Activated naive CD4-positive, alpha-beta T cell treated with anti-CD3 and anti-CD28 coated beads, Interleukin-2, amount 50 U/mL, for 72 hours (primary cell): ENCODE measurements around the gene ZNF530. TPM values are rescaled to one million over a fixed set of nuclear protein-coding genes. Genes with fewer than 3 reads are reported as not detected.

Experiments
- ATAC-seq, 2 donors: fragments of 150-1000 bp; cut with Tn5 transposase; 2 replicates each; pipeline ENCODE4 v1.10.0; 2021; ENCODE audit warnings: mild to moderate bottlenecking in 2 of 2, moderate library complexity in 2 of 2
- DNase-seq, 2 donors: peaks; one replicate each; pipeline ENCODE4 v3.0.0; 2021 to 2022; ENCODE audit warnings: low spot score in 2 of 2
- H3K27ac Mint-ChIP-seq, 2 donors: one replicate each; pipeline ENCODE4 v1.8.0; 2022; ENCODE audit warnings: mild to moderate bottlenecking in 2 of 2, mixed read lengths in 2 of 2
- H3K36me3 Mint-ChIP-seq, 2 donors: one replicate each; pipeline ENCODE4 v1.8.0; 2022; ENCODE audit warnings: mixed read lengths in 2 of 2
- H3K9me3 Mint-ChIP-seq, 2 donors: one replicate each; pipeline ENCODE4 v1.8.0; 2022; ENCODE audit warnings: mixed read lengths in 2 of 2
- total RNA-seq, 2 donors: library from RNA; stranded (reverse); gene quantifications; one replicate each; pipeline ENCODE4 v1.2.3, GENCODE V29; 2022

Gene ZNF530
- 1 to 10 TPM; 3.9 to 5.4 TPM for total RNA-seq

DNA sequence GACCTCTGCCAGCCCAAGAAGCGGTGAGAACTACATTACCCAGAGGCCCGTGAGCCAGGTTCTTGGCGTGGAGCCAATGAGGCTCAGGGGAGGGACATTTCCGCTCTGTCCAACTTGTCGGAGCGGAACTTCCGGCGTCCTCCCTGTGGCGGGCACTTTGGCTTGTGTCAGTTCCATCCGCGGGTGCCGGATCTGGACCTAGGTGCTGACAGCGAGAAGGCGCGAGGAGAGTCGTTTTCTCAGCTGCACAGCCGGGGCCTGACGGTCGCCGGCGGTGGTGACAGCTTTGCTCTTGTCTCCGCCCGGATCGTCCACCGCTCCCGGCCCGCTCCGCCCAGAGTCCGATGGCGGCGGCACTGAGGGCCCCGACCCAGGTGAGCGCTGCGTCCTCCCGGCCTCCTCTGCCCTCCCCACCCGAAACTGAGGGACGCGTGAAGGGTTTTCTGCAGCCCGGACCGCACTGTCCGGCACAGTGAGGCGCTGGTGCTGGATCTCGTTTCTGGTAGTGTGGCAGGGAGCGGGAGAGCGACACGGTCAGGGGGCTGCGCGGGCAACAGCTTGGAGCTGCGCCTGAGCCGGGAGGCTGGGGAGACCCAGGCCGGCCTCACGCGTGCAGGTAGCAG, at the start of gene ZNF530:
ZNF530 (plus strand) TSS at position 125 of the 623 bp plus-strand sequence. CDS start 4,461 bp downstream, outside the sequence.
- DNase-seq (peak; percentile 87 to 89), ATAC-seq (peak; percentile 99)
- H3K9me3 Mint-ChIP-seq: peaks cover 47 to 53% of the 10 kb centered on the region in 2 donors
- H3K27ac Mint-ChIP-seq: peak within 1 kb of the TSS in 1 of 2 donors; percentile 71
- H3K36me3 Mint-ChIP-seq: peaks cover 43 to 65% of the 10 kb centered on the region in 2 donors

- peaks cover 97 to 100% of the 10 kb centered on the region in 2 donors for H3K36me3 Mint-ChIP-seq
- DNase-seq (no peak), ATAC-seq (no peak)
- peaks cover 54 to 61% of the 10 kb centered on the region in 2 donors for H3K9me3 Mint-ChIP-seq
- no peak overlapping the region for H3K27ac Mint-ChIP-seq
These were observed 47.3 kb upstream of the ZNF530 start for GRCh38 chr19:57552432-57552831.

DNA sequence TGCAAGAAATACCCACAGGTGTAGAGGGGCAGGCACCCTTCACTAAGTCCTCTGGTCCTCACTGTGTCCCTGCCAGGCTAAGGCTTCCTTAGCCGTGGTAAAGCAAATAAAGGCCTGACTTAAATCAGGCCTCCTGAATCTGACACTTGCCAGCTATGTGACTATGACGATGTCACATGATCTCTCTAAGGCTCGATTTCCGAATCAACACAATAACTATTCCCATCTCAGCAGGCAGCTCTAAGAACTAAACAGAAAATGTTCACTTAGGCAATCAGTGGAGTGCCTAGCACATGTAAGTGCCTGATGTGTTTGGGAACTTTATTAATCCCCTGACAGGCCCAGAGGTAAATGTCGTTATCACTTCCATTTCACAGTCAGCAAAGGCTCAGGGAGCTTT, 42.0 kb upstream of the ZNF530 start:
- peaks cover 19 to 53% of the 10 kb centered on the region in 2 donors for H3K9me3 Mint-ChIP-seq

GRCh38 chr19:57558525-57558924, 41.2 kb upstream of the ZNF530 start:
- Mint-ChIP-seq H3K27ac (peak overlapping the region; percentile 90 to 97), H3K9me3 (peaks cover 18 to 54% of the 10 kb centered on the region in 2 donors), H3K36me3 (peaks cover 74 to 98% of the 10 kb centered on the region in 2 donors)
- ATAC-seq (no peak), DNase-seq (no peak)

More for the DNA sequence above, 42.0 kb upstream of the ZNF530 start:
- DNase-seq (no peak), ATAC-seq (no peak)
- Mint-ChIP-seq H3K27ac (peak overlapping the region in 1 of 2 donors; percentile 90), H3K36me3 (peaks cover 79 to 98% of the 10 kb centered on the region in 2 donors)

DNA sequence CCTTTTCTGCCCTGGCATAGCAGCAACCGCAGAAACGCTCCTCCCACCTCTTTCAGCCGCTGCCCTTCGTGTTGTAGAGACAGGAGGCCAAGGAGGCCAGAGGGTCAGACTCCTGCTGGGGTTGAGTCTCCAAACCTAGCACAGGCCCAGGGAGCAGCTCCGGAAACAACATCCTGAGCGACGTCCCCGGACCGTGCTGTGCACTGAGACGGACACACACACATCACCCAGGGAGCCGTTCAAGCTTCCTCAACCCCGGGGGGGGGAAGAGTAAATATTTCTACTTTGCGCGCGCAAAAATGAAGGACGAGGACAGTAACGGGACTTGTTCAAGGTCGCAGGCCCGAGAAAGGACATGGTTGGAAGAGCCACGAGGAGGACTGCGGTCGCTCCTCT, 40.7 kb upstream of the ZNF530 start:
- DNase-seq: peak in 1 of 2 donors; percentile 19
- ATAC-seq: peak; percentile 38 to 46
- peak overlapping the region; percentile 90 to 97 for H3K27ac Mint-ChIP-seq
- H3K36me3 Mint-ChIP-seq: peaks cover 72 to 96% of the 10 kb centered on the region in 2 donors
- H3K9me3 Mint-ChIP-seq: peaks cover 19 to 55% of the 10 kb centered on the region in 2 donors

DNA sequence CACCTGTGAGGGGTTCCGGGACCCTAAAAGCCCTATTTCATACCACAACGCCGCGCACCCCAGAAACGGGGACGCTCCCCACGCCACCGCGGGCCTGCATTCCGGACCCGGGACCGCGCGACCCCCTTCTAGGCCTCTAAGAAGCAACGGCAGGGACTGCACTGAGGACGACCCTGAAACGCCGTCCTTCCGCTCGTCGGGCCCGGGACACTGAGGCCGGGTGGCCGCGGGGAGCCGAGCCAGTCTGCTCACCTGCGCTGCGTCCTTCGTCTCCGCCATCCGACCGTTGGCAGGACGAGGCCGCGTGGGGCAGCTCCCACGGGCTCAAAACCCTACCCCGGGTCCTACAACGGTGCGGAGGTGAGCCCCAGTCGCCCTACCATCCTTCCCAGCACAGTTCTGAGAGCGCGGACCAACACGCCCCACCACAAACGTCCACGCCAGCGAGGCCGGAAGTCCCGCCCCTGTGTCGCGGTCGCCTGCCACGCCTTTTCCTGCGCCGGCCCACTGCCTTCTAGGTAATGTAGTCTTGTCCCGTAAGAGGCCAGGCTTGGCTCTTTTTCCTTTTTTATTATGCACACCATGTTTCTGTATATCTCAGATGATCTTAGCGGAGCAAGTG, 40.2 kb upstream of the ZNF530 start, which contains the start of gene ZNF550:
ZNF550 (minus strand) TSS at position 460 of the 622 bp plus-strand sequence; CDS start at position 279, 181 bp downstream.
- DNase-seq (peak; percentile 85 to 86), ATAC-seq (peak; percentile 100)
- Mint-ChIP-seq H3K36me3 (peaks cover 67 to 91% of the 10 kb centered on the region in 2 donors), H3K27ac (peak within 1 kb of the TSS; percentile 90 to 97), H3K9me3 (peaks cover 19 to 52% of the 10 kb centered on the region in 2 donors)

GRCh38 chr19:57560049-57560491, 39.6 kb upstream of the ZNF530 start:
- ATAC-seq (peak in 1 of 2 donors; percentile 17), DNase-seq (no peak)
- Mint-ChIP-seq H3K27ac (peak overlapping the region in 1 of 2 donors; percentile 90), H3K9me3 (peaks cover 18 to 50% of the 10 kb centered on the region in 2 donors), H3K36me3 (peaks cover 65 to 89% of the 10 kb centered on the region in 2 donors)

GRCh38 chr19:57563547-57563946, 36.1 kb upstream of the ZNF530 start:
- peaks cover 26 to 56% of the 10 kb centered on the region in 2 donors for H3K9me3 Mint-ChIP-seq
- DNase-seq: no peak
- H3K36me3 Mint-ChIP-seq: peaks cover 45 to 81% of the 10 kb centered on the region in 2 donors
- no peak overlapping the region for H3K27ac Mint-ChIP-seq
- ATAC-seq: no peak

- H3K36me3 Mint-ChIP-seq: peaks cover 43 to 77% of the 10 kb centered on the region in 2 donors
- no peak overlapping the region for H3K27ac Mint-ChIP-seq
- H3K9me3 Mint-ChIP-seq: peaks cover 41 to 55% of the 10 kb centered on the region in 2 donors
- ATAC-seq: no peak
- DNase-seq: no peak
These were observed 33.1 kb upstream of the ZNF530 start for GRCh38 chr19:57566396-57567265.

GRCh38 chr19:57570707-57571106, 29.0 kb upstream of the ZNF530 start:
- H3K36me3 Mint-ChIP-seq: peaks cover 68 to 87% of the 10 kb centered on the region in 2 donors
- no peak for DNase-seq
- H3K9me3 Mint-ChIP-seq: peaks cover 51 to 59% of the 10 kb centered on the region in 2 donors
- H3K27ac Mint-ChIP-seq: no peak overlapping the region
- no peak for ATAC-seq

DNA sequence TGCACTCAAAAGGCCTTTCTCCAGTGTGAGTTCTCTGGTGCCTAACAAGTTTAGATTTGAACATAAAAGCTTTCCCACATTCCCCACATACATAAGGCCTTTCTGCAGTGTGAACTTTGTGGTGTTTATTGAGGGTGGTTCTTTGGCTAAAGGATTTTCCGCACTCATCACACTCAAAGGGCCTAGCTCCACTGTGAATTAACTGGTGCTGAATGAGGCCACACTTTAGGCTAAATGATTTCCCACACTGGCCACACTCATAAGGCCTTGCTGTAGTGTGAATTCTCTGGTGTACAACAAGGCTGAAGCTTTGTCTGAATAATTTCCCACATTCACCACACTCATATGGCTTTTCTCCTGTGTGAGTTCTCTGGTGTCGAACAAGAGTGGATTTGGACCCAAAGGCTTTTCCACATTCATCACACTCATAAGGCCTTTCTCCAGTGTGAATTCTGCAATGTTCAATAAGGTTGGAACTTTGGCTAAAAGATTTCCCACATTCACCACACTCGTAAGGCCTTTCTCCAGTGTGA, 27.2 kb upstream of the ZNF530 start:
- H3K36me3 Mint-ChIP-seq: peaks cover 80 to 89% of the 10 kb centered on the region in 2 donors
- ATAC-seq: no peak
- H3K9me3 Mint-ChIP-seq: peaks cover 52 to 64% of the 10 kb centered on the region in 2 donors

DNA sequence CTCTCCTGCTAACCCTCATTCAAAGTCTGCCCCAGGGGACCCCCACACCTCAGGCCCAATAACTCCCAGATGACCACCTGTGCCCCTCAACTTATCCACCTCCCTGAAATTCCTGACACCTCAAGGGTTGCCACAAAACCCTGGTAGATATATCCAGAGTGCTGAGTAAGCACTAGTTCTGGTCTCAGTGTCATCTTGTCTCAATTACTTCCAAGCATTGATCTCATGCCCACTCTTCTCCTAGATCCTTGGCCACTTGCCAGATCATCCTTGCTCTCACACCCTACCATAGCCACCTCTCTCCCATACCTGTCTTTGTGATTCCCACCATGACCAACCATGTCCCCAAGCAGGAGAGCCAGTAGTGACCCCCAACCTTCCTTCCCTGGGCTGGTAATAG, 23.0 kb upstream of the ZNF530 start:
- Mint-ChIP-seq H3K36me3 (peaks cover 68 to 80% of the 10 kb centered on the region in 2 donors), H3K27ac (peak overlapping the region in 1 of 2 donors; percentile 31), H3K9me3 (peaks cover 47 to 57% of the 10 kb centered on the region in 2 donors)
- ATAC-seq: no peak
- no peak for DNase-seq

More for the DNA sequence above, 27.2 kb upstream of the ZNF530 start:
- H3K27ac Mint-ChIP-seq: no peak overlapping the region
- DNase-seq: no peak

DNA sequence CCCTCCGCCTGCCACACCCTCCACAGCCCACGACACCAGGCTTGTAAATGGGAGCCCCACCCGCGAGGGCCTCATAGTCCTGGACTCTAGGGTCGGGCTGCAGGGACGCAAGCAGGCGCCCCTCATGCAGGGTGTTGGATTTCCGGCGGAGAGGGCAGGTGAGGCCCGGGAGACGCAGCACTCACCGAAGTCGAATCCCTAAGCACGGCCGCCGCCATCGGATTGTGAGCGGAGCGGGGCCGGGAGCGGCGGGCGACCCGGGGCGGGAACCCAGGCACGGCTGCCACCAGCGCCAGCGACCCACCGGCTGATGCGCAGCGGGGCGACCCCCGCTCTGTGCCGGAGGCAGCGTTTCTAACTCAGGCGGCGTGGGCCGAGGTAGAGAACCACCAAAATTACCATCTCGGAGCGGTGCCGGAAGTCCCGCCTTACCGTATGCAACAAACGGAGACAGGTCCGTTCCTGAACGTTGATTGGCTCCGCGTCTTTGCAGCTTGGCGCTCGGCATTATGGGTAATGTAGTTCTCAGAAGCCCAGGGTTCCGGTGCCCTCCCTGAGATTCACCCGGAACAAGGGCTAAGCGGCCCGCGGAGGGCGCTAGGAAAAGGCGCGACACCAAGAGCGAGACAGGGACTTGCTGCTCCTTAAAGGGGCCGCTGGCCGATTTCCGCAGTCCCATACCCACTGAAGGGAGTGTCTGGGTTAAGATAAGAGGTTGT, 21.0 kb upstream of the ZNF530 start, which contains the start of gene ZNF416:
ZNF416 (minus strand) TSS at position 425 of the 719 bp plus-strand sequence; CDS start at position 218, 207 bp downstream.
- Mint-ChIP-seq H3K9me3 (peaks cover 45 to 47% of the 10 kb centered on the region in 2 donors), H3K36me3 (peaks cover 60 to 77% of the 10 kb centered on the region in 2 donors), H3K27ac (peak within 1 kb of the TSS in 1 of 2 donors; percentile 82)
- ATAC-seq (peak; percentile 97 to 98), DNase-seq (peak; percentile 90 to 94)

- ATAC-seq: no peak
- Mint-ChIP-seq H3K36me3 (peaks cover 54 to 76% of the 10 kb centered on the region in 2 donors), H3K27ac (peak overlapping the region in 1 of 2 donors; percentile 76), H3K9me3 (peaks cover 47 to 50% of the 10 kb centered on the region in 2 donors)
- DNase-seq: no peak
These were observed 16.6 kb upstream of the ZNF530 start for GRCh38 chr19:57583104-57583520.
